ENCODE data around the gene NTSR2. TPM values are rescaled to one million over a fixed set of nuclear protein-coding genes. Genes with fewer than 3 reads are reported as not detected.

NTSR2 gene
- total RNA-seq, 6 donors from 2014 or later = not detected

GRCh38 chr2:11659851-11660250 is 10.1 kb downstream of the NTSR2 start:
- H3K9me3 ChIP-seq = no peaks in the 10 kb centered on the region
- H3K4me3 ChIP-seq = no peak overlapping the region
- H3K36me3 ChIP-seq = no peaks in the 10 kb centered on the region
- ATAC-seq (ENCODE audit: low FRiP score in 2 of 2) = no peak
- H3K27me3 ChIP-seq = no peaks in the 10 kb centered on the region
- 90 to 91% methylated on average over 8 to 10 of the region's 10 CpGs for WGBS, 2 donors
- H3K27ac ChIP-seq = no peak overlapping the region
- no peak for DNase-seq
- TF ChIP-seq POLR2AphosphoS5 (IDR thresholded peaks at IDR 0.05) = no peak
- no peak for TF ChIP-seq EP300 (IDR thresholded peaks at IDR 0.05)
- no peak for TF ChIP-seq CTCF (IDR thresholded peaks at IDR 0.05)
- no peak for TF ChIP-seq POLR2A (IDR thresholded peaks at IDR 0.05)
- no peaks in the 10 kb centered on the region for H3K4me1 ChIP-seq

- H3K4me1 ChIP-seq = no peaks in the 10 kb centered on the region
- no peak overlapping the region for H3K27ac ChIP-seq
- WGBS, 2 donors = 60 to 81% methylated on average over 1 to 11 of the region's 11 CpGs
- DNase-seq (peak in 1 of 2 donors; percentile 54), ATAC-seq (ENCODE audit: low FRiP score in 2 of 2) (no peak)
- TF ChIP-seq EP300 (IDR thresholded peaks at IDR 0.05) (no peak), CTCF (IDR thresholded peaks at IDR 0.05) (no peak), POLR2AphosphoS5 (IDR thresholded peaks at IDR 0.05) (no peak), POLR2A (IDR thresholded peaks at IDR 0.05) (no peak)
- H3K9me3 ChIP-seq = no peaks in the 10 kb centered on the region
- H3K36me3 ChIP-seq = no peaks in the 10 kb centered on the region
- H3K27me3 ChIP-seq = no peaks in the 10 kb centered on the region
- no peak overlapping the region for H3K4me3 ChIP-seq
Measured at GRCh38 chr2:11659115-11659475, 10.9 kb downstream of the NTSR2 start.

GRCh38 chr2:11658208-11659114 is 11.5 kb downstream of the NTSR2 start:
- H3K9me3 ChIP-seq = no peaks in the 10 kb centered on the region
- H3K4me1 ChIP-seq = no peaks in the 10 kb centered on the region
- TF ChIP-seq EP300 (IDR thresholded peaks at IDR 0.05) (no peak), POLR2A (IDR thresholded peaks at IDR 0.05) (no peak), POLR2AphosphoS5 (IDR thresholded peaks at IDR 0.05) (no peak), CTCF (IDR thresholded peaks at IDR 0.05) (no peak)
- no peak overlapping the region for H3K4me3 ChIP-seq
- no peak for ATAC-seq (ENCODE audit: low FRiP score in 2 of 2)
- no peaks in the 10 kb centered on the region for H3K27me3 ChIP-seq
- DNase-seq = no peak
- no peak overlapping the region for H3K27ac ChIP-seq
- no peaks in the 10 kb centered on the region for H3K36me3 ChIP-seq
- 82 to 84% methylated on average over 19 of the region's 19 CpGs for WGBS, 2 donors

GRCh38 chr2:11657646-11658045 is 12.3 kb downstream of the NTSR2 start:
- TF ChIP-seq POLR2AphosphoS5 (IDR thresholded peaks at IDR 0.05) (no peak), CTCF (IDR thresholded peaks at IDR 0.05) (no peak), EP300 (IDR thresholded peaks at IDR 0.05) (no peak), POLR2A (IDR thresholded peaks at IDR 0.05) (no peak)
- WGBS, 2 donors = 81 to 82% methylated on average over 6 to 11 of the region's 11 CpGs
- DNase-seq (no peak), ATAC-seq (ENCODE audit: low FRiP score in 2 of 2) (no peak)
- H3K4me1 ChIP-seq = no peaks in the 10 kb centered on the region
- H3K4me3 ChIP-seq = no peak overlapping the region
- H3K36me3 ChIP-seq = no peaks in the 10 kb centered on the region
- H3K27ac ChIP-seq = no peak overlapping the region
- no peaks in the 10 kb centered on the region for H3K27me3 ChIP-seq
- H3K9me3 ChIP-seq = no peaks in the 10 kb centered on the region

- TF ChIP-seq EP300 (IDR thresholded peaks at IDR 0.05) = no peak
- no peak for TF ChIP-seq POLR2AphosphoS5 (IDR thresholded peaks at IDR 0.05)
- TF ChIP-seq POLR2A (IDR thresholded peaks at IDR 0.05) = no peak
- TF ChIP-seq CTCF (IDR thresholded peaks at IDR 0.05) = no peak
- H3K4me3 ChIP-seq = no peak overlapping the region
- no peaks in the 10 kb centered on the region for H3K27me3 ChIP-seq
- DNase-seq (no peak), ATAC-seq (ENCODE audit: low FRiP score in 2 of 2) (peak in 1 of 2 donors; percentile 3)
- no peaks in the 10 kb centered on the region for H3K4me1 ChIP-seq
- no peaks in the 10 kb centered on the region for H3K36me3 ChIP-seq
- no peaks in the 10 kb centered on the region for H3K9me3 ChIP-seq
- WGBS, 2 donors = 86 to 93% methylated on average over 11 of the region's 11 CpGs
- no peak overlapping the region for H3K27ac ChIP-seq
Measured at GRCh38 chr2:11657195-11657594, 12.8 kb downstream of the NTSR2 start.
